Stimulated activated CD8-positive, alpha-beta memory T cell treated with anti-CD3 and anti-CD28 coated beads, Interleukin-4, amount 100 ng/mL, for 4 hours (primary cell): Measurements from ENCODE around the gene PCIF1.
"Not testable (repeated sequence)": the region's sequence is repeated elsewhere in the genome, so short reads cannot be mapped to it uniquely, and the experiment has no call there.

ENCODE experiments used
- DNase-seq, 2 donors: peaks; one replicate each; pipeline ENCODE4 v3.0.0-alpha.2; 2020; ENCODE audit warnings: low read depth in 2 of 2, low spot score in 1 of 2

The PCIF1 gene

DNA sequence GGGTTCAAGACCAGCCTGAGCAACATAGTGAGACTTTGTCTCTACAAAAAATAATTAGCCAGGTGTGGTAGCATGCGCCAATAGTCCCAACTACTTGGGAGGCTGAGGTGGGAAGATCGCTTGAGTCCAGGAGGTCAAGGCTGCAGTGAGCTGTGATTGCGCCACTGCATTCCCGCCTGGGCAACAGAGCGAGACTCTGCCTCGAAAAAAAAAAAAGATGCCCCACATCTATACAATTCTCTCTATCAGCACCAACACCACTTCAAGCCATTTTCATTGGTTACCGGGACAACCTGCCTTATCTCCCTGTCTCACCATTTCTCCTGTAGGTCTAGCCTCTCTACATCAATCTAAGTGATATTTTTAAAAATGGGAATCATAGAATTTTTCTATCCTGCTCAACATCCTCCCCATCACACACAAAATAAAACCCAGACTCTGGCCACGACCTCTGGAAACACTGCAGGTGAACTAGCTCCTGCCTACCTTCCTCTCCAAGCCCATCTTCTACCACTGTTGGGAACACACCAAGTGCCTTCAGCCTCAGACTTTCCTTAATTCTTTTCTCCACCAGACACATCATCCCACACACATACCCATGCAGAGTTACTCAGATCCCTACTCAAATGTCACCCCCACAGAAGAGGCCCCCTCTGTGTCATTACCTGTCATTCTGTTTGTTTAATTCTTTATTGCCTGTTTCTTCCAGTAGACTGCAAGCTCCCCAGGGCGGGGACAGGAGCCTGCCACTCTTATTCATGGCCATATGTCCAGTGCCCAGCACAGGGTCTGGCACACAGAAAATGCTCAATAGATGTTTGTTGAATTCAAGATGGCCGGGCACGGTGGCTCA, 12.9 kb upstream of the PCIF1 start:
- DNase-seq: no peak

DNA sequence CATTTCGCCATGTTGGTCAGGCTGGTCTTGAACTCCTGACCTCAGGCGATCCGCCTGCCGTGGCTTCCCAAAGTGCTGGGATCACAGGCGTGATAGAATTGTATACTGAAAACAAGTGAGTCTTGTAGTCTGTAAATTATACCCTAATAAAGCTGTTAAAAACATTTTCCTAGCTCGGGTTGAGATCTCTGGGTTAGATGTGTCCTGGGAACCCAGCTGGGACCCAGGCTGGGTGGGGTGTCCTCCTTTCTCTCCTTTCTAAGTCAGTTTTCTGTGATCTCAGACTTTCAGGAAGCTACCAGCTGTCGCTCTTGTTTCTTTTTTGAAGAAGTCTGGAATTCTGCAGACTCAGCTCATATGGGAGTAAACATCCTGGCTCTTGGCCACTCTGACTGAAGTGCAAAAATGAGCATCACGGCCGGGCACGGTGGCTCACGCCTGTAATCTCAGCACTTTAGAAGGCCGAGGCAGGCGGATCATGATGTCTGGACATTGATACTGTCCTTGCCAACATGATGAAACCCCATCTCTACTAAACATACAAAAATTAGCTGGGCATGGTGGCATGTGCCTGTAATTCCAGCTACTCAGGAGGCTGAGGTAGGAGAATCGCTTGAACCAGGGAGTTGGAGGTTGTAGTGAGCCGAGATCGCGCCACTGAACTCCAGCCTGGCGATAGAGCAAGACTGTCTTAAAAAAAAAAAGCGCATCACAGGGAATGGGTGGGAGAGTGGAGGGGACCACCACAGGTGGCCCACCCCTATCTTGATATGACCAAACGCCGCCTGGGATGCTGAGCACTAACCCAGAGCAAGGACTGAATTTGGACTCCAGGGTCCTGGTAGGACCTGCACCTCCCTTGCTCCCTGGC, 9.9 kb upstream of the PCIF1 start:
- no peak for DNase-seq

DNA sequence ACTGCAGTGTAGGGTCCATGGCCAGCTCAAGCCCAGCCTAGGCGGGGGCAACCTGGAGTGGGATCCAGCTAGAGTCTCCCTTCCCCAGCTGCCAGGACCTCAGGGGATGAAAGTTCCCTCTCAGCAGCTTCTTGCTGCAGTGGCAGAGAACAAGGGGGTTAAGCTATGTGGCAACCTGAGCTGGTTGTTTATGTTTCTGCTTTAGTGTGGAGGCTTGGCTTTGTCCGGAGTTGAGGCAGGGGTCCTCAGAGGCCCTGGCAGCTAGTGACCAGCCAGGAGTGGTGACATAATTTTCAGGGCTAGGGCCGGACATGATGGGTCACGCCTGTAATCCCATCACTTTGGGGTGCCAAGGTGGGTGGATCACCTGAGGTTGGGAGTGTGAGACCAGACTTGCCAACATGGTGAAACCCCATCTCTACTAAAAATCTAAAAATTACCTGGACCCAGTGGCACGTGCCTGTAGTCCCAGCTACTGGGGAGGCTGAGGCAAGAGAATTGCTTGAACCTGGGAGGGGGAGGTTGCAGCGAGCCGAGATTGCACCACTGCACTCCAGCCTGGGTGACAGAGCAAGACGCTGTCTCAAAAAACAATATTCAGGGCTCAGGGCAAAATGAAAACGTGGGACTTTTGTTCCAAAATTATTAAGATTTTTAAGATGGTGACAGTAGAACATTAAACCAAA, 8.5 kb upstream of the PCIF1 start:
- no peak for DNase-seq

DNA sequence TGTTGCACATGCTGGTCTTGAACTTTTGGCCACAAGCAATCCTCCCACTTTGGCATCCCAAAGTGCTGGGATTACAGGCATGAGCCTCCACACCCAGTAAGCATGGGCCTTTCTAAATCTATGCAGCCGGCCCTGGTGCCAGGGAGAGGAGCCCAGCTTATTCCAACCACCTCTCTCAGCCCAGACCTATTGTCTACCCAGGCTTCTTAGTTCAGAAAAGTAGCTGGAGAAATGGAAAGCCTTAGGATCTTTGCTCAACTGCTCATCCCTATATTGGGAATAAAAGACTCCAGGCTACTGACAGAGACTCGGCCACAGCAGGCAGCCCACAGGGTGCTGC, 7.8 kb upstream of the PCIF1 start:
- no peak for DNase-seq

DNA sequence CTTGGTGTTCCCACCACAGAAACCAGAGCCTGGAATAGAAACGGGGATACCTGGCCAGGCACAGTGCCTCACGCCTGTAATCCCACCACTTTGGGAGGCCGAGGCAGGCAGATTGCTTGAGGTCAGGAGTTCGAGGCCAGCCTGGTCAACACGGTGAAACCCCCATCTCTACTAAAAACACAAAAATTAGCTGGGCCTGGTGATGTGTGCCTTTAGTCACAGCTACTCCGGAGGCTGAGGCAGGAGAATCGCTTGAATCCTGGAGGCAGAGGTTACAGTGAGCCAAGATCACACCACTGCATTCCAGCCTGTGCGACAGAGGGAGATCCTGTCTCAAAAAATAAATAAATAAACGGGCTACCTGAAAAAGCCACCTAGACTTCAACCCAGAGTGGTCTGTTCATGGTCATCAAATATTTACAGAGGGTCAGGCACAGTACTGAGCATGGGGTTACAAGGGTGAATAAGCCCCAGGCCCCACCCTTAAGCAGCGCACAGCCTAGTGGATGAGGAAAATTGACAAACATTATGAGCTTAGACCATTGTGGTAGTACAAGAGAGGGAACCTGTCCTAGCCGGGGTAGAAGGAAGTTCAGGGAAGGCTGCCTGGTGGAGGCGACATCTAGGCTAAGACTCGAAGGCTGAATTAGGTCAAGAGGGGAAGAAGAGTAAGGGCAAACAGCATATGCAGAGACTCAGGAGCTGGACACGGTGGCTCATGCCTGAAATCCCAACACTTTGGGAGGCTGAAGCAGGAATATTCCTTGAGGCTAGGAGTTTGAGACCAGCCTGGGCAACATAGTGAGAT, 7.2 kb upstream of the PCIF1 start:
- DNase-seq: no peak

DNA sequence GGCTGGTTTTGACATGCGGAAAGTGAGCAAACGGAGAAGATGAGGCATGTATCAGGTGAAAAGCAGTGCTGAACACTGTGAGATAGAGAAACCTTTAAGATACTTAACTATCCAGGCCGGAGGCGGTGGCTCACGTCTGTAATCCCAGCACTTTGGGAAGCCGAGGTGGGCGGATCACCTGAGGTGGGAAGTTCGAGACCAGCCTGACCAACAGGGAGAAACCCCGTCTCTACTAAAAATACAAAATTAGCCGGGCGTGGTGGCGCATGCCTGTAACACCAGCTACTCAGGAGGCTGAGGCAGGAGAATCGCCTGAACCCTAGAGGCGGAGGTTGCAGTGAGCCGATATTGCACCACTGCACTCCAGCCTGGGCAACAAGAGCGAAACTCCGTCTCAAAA, 2.8 kb upstream of the PCIF1 start:
- not testable (repeated sequence) for DNase-seq

DNA sequence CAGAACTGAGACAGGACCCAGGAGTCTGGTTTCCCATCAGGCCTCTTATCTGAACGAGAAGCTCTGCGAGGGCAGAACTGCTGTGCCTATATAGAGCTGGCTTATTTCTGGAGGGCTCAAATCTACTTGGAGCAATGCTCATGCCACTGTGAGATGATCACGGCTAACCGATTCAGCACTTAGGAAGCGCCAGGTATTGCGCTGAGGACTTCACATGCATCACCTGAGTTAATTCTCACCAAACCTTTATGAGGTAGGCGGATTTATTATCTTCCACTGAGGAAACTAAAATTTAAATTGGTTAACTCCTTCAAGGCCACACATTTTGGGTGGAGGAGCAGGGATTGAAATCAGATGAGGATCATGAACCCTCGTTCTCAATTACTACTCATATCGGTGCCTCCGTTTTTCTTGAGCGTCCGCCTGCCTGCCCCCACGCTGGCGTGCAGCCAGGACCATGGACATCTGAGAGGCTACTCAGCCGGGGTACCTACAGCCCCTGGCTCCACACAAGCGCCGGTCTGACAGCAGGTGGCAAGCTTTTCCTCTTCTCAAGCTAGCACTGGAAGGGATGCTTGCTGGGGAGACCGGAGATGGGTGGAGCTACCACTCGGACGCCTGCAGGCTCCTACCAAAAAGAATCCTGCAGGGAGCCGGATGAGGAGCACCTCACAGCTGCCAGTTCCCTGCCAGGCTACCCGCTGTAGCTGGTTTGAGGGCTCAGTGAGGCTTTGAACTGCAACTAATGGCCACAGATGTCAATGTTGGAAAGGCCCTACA, 1.0 kb upstream of the PCIF1 start:
- DNase-seq: no peak

DNA sequence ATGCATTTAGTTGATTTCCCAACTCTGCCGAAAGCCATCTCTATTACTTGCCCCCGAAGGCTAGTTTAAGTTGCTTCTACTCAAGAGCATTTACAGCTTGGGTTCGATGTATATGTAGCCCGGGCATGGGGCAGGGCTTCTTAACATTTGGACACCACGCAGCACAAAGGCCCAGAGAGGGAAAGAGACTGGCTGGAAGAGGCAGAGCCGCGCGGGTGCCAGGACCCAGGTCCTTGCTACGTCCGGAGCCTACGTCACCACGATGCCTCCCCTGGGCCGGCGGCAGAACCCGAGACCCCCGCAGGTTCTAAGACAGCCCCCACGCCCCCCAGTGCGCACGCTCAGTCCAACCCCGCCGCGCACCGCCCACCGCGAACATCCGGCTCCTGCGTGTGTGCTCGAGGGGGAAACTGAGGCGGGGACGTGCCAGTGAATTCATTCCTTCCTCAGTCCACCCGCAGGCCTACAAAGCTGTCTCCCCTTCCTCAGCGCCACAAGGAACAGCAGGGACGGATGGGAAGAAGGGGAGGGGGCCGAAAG, 367 bp upstream of the PCIF1 start:
- peak in 1 of 2 donors; percentile 24 for DNase-seq

DNA sequence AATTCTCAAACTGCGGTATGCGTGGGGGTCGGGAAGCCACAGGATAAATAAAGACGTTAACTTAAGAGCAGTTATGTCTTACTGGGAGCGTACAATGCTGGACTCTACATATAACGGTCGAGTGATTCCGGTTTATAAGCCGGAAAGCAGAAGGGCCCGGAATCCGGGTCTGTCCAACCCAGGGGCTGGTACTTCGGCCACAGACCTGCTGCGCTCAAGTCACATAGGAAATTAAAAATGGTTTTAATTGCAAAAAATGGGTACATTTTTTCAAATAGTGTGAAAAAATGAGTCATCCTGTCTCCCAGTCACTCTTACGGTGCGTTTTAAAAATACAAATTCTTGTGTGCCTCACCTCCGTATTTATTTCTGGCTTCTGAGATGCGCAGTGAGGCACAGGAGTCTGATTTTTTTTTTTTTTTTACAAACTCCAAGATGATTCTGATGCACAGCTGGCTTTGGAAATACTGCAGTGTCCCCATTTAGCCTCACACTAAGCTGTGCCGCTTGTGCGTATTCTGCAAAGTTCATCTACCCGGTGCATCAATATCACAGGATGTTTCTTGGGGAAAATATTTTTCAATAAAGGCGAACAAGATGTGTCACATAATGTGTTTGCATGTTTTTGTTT, 1.0 kb downstream of the PCIF1 start:
- DNase-seq: no peak

DNA sequence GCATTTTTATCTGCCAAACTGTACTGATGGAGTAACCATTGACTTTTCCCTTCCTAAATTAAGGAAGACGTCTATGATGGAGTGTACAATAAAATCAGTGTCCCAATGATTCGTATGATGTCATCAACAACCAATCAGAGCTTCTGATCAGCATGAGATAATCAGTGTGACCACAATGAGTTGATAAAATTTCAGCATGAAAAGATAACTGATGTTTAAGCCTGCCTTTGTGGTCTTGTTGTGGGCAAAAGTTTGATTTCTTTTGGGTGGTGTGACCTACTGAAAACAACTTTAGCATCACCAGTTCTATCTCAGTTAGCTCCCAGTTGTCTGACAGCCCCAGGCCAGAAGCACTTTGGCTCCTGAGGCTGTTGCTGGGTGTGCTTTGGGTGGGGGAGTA, 3.3 kb downstream of the PCIF1 start:
- no peak for DNase-seq

DNA sequence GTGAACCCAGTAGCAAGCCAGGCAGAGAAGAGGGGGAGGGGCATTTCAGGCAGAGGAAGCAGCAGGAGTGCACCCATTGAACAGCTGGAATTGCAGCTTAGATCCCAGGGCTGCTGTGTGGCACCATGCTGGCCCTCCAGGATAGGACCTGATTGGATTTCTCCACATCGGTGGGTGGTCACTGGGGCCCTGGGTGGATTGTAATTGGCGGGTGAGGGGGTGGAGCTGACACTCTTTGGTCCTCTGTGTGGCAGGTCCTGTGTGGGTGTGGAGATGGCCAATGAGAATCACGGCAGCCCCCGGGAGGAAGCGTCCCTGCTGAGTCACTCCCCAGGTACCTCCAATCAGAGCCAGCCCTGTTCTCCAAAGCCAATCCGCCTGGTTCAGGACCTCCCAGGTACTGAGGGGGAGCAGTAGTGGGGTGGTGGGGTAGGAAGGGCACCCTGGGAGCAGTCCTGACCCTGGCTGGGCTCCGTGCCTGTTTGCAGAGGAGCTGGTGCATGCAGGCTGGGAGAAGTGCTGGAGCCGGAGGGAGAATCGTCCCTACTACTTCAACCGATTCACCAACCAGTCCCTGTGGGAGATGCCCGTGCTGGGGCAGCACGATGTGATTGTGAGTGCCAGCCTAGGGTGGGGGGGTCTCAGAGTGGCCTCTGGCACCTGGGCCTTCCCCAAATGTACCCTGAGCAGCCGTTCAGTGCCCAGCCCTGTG, 4.4 kb downstream of the PCIF1 start:
- no peak for DNase-seq

DNA sequence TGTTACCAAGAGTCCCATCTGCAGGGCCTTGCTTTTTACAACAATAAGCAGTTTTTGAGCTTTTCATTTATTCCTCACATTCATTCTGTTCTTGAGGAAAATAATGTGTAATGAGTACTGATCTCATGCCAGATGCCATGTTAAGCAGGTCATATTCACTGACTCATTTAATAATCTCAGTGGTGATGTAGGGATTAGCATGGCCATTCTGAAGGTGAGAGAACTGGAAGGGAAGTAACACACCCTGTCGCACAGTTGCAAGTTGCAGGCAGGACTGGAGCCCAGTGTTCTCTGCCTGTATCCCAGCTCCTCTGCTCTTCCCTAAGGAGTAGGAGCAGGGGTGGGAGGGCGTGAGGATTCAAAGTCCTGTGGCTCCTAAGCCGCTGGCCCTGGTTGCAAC, 5.6 kb downstream of the PCIF1 start:
- no peak for DNase-seq

DNA sequence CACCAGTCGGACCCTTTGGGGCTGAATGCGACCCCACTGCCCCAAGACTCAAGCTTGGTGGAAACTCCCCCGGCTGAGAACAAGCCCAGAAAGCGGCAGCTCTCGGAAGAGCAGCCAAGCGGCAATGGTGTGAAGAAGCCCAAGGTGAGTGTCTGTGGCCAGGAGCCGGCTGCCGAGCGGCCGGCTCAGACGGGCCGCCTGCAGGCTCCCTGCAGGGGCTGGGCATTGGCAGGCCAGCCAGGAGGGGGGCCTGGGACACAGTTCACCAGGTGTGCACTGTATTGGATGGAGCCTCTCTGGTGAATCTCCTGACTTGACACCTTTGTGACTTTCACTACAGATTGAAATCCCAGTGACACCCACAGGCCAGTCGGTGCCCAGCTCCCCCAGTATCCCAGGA, 6.0 kb downstream of the PCIF1 start:
- no peak for DNase-seq

DNA sequence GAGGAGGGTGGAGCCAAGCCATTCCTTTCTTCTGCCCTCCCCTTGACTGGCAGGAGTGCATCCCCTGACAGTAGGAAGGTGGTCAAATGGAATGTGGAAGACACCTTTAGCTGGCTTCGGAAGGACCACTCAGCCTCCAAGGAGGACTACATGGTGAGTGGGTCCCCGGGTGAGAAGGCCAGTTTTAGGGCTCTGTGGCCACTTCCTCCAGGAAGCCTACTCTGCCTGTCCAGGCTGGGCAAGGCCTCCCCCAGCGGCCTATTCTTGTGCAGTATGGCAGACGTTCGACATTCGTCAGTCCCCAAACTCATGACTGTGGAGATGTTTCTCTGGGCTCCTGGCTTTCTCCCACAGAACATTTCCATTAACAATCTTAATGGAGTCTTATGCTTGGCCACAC, 9.1 kb downstream of the PCIF1 start:
- DNase-seq: no peak

DNA sequence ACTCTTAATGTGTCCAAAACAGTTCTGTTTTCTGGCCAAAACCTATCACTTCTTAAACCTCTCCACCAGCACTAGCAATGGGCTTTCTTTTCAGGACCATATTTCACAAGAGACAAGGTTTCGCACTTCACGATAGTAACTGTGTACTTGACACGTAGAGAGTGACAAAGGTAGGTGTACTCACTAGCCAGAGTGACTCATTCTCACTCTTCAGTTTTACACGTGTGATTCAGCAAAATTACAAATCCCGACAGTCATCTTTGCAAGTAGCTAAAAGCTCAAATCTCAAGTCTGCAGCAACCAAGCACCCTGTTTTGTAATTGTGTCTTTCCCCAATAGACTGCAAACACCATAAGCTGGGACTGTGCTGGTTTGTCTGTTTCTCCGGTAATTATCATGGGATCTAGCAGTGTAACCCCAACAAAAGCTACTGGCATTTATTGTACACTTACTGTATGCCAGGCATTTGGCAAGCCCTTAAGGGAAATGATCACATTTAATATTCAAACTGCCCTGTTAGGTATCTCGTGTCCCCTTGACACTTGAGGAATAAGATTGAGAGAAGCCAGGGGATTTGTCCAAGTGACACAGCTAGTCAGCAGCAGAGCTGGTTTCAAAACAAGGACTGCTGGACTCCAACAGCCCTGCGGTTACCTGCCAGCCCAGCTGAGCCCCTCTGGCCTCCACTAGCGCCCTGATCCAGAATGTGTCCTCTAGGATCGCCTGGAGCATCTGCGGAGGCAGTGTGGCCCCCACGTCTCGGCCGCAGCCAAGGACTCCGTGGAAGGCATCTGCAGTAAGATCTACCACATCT, 9.9 kb downstream of the PCIF1 start:
- no peak for DNase-seq

DNA sequence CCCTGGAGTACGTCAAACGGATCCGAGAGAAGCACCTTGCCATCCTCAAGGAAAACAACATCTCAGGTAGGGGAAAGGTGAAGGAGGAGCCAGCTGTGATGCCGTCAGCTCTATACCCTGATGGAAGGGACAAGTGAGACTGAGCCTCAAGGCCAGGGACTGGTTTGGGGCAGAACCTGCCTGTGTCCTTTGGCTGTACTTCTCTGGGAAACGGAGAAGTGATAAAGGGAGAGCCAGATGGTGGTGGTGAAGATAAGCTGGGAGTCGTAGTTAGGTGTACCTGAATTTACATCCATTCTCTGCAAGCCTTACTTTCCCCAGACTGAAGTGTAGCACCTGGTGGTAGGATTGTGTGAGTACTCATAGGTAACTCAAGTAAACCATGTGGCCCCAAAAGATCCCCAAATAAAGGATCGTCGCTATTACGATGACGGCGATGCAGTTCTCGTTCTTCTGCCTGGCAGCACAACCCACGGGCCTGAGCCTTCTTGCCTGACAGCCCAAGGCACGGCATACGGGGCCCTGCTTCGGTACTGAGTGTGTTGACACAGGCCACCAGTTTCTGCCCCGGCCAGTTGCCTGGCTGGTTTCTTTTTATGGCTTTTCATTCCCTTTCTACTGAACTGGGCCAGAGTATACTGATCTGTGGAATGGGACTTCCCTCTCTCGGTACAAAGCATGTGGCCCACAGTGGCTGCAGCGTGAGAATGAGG, 10.6 kb downstream of the PCIF1 start:
- DNase-seq: no peak

DNA sequence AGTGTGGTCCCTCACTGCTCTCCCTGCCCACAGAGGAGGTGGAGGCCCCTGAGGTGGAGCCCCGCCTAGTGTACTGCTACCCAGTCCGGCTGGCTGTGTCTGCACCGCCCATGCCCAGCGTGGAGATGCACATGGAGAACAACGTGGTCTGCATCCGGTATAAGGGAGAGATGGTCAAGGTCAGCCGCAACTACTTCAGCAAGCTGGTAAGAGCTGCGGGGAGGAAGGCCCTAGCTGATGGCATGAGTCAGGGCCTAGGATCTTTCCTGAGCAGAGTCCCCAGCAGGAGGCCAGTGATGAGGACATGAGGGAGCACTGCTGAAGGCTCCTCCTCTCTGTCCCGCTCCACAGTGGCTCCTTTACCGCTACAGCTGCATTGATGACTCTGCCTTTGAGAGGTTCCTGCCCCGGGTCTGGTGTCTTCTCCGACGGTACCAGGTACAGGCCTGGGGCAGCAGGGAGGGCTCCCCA, 11.2 kb downstream of the PCIF1 start:
- no peak for DNase-seq
